GM19467 (cell line): ENCODE measurements around the gene KRTAP1-5.
"Not testable (repeated sequence)": the region's sequence is repeated elsewhere in the genome, so short reads cannot be mapped to it uniquely, and the experiment has no call there.

Source experiments
- ATAC-seq: cut with Tn5 transposase; IDR thresholded peaks from one replicate; pipeline ENCODE4 v1.9.1; 2021; ENCODE audit warnings: mild to moderate bottlenecking, moderate library complexity; ENCODE audit not compliant: unreplicated experiment

KRTAP1-5 gene

DNA sequence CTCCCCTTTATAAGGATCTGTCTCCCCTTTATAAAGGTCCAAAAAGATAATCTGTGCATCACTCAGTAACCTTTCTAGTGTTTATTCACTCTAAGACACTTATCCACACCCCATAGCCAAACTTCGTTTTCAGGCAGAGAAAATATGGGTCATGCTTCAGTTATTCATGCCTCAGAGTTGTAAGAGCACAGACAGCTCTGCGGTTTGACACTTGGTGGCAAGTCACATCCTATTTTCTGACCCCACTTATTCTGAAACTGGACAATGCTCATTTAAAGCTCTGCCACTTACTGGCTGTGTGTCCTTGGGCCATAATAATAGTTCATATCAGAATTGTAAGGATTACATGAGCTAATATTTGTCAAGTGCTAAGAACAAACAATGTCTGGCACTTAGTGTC lies 22.1 kb upstream of the KRTAP1-5 start:
- ATAC-seq, result no peak

DNA sequence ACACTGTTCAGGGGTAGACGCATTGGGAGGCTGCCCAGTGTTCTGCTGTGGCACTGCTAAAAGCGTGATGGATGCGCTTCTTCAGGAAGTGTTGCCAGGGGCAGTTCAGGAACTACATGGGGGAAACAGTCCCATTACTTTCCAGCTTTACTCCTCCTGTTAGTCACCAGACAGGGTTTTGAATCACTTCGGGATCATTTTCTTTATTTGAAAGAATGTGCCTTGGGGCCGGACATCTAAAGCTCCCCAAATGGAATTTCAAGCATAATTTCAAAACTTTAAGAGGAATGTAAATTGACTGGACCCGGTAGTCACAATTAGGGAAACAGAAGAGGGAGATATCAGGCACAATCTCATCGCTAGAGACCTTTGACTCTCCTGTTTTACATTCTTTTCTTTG lies 21.4 kb upstream of the KRTAP1-5 start:
- ATAC-seq, result no peak

DNA sequence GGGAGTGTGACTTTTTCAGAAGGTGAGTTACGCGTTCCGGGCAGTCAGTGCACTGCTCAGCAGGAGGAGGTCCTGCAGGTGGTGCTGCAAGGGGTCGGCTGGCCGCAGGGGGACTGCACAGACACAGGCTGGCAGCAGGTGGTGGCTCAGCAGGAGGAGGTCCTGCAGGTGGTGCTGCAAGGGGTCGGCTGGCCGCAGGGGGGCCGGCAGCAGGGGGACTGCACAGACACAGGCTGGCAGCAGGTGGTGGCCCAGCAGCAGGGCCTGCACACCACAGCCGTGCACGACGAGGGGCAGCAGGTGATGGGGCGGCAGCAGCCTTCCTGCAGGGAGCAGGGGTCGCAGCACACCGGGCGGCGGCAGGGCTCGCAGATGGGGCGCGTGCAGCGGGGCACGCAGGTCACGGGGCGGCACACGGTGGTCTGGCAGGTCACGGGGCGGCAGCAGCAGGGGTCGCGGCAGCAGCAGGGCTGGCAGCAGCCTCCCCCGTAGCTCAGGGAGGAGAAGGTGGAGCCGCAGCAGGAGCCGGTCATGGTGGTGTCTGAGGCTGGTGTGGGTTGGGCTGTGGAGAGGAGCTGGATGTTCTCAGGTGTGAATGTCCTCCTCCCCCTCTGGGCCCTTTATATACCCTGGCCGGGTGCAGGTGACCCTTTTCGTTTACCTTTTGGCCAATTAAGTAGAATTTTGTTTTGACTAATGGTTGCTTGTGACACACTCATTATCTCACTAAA lies 19.9 kb upstream of the KRTAP1-5 start, which contains the start of gene KRTAP2-1:
Gene KRTAP2-1, minus strand, starts transcription at position 582 of the 731 bp plus-strand sequence. Its CDS starts 49 bp downstream, at position 533.
- ATAC-seq, result not testable (repeated sequence)

DNA sequence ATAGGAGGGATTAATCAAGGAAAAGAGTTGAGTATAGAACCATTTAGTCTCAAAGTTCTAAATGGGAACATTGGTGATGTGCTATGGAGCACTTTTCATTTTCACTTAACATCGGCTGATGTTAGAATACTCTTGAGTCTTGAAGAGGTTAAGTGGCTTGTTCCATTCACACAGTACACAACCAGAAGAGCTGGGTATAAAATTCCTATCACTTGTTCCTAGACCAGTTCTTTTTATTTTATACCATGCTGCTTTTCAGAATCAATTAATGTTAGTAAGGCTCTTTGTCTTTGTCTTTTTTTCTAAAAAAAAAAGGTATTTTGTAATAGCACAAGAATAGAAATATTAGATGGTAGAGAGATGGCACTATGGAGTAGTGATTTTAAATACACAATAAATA lies 15.9 kb upstream of the KRTAP1-5 start:
- ATAC-seq, result no peak

DNA sequence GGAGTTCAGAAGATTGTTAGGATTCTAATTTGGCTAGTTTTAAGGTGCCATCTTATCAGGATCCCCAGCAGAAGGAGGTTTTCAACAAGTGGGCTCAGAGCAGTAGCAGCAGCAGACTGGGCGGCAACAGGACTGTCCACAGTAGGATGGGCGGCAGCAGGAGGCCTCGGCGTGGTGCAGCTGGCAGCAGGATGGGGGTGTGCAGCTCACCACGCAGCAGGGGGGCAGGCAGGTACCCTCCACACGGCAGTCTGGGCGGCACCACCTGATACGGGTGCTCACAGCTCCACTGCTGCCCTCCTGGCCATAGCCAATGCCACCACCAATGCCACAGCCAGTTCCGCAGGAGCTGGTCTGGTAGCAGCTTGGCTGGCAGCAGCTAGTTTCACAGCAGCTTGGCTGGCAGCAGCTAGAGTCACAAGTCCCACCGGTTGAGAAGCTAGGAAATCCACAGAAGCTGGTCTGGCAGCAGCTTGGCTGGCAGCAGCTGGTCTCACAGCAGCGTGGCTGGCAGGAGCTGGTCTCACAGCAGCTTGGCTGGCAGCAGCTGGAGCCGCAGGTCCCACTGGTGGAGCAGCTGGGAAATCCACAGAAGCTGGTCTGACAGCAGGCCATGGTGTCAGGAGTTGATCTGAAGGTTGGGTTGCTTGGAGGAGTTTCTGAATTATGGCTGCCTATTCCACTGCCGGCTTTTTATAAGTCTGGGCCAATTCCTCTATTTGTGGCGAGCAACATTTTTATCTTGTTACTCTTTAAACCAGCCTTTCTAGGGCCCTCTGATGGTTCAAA lies 14.0 kb upstream of the KRTAP1-5 start, which contains the start of gene KRTAP1-1:
Gene KRTAP1-1, minus strand, starts transcription at position 668 of the 789 bp plus-strand sequence. Its CDS starts 53 bp downstream, at position 615.
- ATAC-seq, result not testable (repeated sequence)

DNA sequence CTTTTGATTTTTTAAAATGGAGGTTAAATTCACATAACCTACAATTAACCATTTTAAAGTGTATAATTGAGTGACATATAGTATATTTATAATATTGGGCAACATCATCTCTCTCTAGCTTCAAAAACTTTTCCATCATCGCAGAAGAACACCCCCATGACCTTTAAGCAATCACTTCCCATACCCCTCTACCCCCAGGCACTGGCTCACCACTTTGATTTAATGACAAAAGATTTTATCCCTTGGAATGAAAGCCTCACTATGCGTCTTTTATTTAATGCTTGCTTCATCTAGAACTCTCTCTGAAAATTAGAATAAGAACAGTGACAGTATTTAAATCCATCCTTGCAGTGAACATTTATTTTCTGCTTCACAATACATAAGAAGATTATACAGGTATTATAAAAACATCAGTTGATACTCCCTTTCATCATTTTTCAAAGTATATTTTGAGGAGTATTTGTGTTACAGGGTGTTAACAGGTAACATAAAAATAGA lies 10.9 kb upstream of the KRTAP1-5 start:
- no peak for ATAC-seq

DNA sequence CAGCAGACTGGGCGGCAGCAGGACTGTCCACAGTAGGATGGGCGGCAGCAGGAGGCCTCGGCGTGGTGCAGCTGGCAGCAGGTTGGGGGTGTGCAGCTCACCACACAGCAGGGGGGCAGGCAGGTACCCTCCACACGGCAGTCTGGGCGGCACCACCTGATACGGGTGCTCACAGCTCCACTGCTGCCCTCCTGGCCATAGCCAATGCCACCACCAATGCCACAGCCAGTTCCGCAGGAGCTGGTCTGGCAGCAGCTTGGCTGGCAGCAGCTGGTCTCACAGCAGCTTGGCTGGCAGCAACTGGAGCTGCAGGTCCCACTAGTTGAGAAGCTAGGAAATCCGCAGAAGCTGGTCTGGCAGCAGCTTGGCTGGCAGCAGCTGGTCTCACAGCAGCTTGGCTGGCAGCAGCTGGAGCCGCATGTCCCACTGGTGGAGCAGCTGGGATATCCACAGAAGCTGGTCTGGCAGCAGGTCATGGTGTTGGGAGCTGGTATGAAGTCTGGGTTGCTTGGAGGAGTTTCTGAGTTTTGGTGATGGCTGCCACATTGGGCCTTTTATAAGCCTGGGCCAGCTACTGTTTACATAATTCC lies 7.4 kb upstream of the KRTAP1-5 start, which contains the start of gene KRTAP1-3:
Gene KRTAP1-3, minus strand, starts transcription at position 529 of the 590 bp plus-strand sequence. Its CDS starts 53 bp downstream, at position 476.
- ATAC-seq, result not testable (repeated sequence)

DNA sequence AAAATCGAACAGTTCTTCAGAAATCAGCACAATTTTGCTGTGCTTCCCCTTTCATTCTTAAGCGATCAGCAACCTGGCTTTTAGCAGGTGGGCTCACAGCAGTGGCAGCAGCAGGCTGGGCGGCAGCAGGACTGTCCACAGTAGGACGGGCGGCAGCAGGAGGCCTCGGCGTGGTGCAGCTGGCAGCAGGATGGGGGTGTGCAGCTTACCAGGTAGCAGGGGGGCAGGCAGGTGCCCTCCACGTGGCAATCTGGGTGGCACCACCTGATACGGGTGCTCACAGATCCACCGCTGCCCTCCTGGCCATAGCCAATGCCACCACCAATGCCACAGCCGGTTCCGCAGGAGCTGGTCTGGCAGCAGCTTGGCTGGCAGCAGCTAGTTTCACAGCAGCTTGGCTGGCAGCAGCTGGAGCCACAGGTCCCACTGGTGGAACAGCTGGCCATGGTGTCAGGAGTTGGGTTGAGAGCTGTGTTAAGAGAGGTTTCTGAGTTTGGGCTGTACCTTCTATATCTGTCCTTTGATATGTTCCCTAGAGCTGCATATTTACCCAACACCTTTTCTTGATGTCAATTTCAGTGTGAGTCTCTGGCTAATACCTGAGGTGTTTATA lies 2.7 kb upstream of the KRTAP1-5 start, which contains the start of gene KRTAP1-4:
Gene KRTAP1-4, minus strand, starts transcription at position 563 of the 613 bp plus-strand sequence. Its CDS starts 117 bp downstream, at position 446.
- ATAC-seq, result no peak

DNA sequence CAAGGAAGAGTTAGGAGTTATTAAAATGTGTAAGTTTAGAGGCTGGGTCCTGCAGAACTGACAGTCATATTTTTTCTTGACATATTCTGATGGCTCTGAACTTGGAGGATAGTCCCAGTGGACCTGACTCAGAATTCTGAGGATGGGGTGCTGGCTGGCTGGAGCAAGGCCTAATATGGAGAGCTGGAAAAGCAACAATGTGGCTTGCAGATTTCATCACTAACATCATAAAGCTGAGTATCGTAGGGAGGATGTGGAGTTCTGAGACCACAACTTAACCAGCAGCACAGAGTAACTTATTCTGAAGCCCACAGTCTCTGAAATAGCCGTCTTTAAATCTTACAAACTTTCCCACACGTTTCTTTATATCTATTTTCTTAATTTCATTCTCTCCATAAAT lies 2.3 kb downstream of the KRTAP1-5 start:
- ATAC-seq, result no peak

DNA sequence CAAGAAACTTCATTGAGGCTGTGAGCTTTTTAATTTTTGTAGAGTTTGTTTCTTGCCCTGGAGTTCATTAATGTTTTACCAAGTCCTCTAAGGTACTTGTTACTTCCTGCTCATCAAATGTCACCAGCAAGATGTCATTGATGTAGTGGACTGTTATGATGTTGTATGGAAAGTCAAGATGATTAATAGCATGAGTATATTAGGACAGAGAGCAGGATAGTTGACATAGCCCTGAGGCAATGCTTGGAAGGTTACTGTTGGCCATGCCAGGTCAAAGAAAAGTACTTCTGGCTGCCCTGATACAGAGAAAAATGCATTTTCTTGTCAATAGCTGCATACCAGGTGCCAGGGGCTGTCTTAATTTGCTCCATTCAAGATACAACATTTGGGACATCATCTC lies 6.7 kb downstream of the KRTAP1-5 start:
- ATAC-seq, result no peak

DNA sequence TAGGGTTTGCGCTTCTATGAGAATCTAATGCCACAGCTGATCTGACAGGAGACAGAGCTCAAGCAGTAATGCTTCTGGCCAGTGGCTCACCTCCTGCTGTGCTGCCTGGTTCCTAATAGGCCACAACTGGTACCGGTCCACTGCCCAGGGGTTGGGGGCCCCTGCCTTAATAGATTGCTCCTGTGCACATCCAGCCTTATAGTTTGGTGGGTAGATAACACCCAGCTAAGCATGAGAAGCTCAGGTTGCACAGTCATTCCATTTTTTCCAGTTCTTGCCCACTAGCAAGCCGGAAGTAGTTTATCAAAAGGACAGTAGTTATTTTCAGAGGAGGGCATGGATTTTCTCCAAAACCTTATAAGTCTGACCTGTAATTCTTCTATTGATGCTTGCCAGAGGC lies 7.6 kb downstream of the KRTAP1-5 start:
- no peak for ATAC-seq

DNA sequence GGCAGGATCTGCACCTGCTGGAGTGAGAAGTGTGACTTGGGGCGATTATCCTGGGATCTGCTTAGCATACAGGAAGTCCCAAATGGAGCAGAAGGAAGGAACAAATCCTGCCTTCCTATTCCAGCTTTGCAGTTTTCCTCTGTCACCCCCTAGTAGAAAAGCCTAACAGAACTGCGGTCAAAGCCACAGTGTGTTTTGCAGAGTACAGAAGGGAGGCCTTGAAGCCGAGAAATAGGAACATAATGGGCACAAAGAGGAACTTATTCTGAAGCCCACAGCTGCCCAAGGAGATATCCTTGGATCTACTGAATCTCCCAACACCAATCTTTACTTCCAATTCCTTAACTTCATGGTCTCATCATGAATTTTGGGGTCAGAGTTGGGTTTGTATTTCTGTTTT lies 8.5 kb downstream of the KRTAP1-5 start:
- no peak for ATAC-seq

DNA sequence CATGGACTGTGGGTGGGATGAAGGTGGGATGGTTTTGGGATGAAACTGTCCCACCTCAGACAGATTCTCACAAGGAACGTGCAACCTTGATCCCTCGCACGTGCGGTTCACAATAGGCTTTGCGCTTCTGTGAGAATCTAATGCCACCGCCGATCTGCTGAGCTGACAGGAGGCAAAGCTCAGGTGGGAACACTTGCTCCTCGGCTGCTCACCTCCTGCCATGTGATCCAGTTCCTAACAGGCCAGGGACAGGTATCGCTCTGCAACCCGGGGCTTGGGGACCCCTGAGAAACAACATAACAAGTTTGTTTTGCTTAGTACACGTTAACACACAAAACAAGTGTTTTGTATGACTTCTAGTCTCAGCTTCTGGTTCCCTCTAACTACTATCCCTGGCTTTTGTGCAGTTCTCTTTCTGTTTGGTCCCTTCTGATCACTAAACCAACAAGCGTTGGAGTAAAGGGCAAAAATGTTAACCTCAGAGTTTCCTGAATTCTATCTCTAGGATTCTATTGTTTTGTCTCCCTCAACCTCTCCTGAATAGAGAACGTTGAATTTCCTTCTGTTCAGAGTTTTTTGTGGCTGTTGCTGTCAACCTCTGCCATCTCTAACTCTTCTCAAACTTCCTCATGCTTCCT lies 10.3 kb downstream of the KRTAP1-5 start:
- ATAC-seq, result no peak

DNA sequence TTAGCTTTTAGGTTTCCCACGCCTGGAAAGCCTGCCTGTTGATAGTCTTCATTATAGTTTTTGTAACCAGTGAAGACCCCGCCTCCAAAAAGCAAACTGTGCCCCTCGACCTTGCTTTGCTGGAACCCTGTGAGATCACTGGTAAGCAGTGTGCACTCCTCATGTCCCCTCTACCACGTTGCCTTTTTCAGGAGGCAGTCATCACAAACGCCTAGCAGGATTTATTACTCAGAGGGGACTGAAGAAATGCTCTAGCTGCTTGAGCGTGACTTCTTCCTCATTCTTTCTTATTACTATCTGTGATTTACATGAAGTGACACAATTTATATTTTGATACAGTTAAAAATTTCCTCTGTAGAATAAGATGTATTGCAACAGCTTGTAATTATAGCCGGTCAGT lies 11.6 kb downstream of the KRTAP1-5 start:
- no peak for ATAC-seq

DNA sequence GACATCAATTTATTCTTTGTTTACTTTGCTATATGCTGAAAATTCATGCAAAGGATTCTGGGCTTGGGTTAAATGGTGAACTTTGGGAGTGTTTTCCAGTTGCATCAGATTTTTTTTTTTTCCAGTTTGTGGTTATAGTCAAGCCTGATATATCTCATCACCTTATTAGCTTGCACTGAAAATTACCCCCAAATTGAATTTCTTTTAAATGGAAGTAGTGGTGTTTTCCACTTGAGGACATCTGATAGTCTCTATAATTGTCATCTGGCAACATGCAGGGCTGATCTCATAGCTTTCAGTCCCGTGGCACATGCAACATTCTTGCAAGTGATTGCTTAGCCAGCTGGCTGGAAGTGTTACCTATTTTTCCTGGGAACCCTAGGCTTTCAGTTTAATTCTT lies 13.4 kb downstream of the KRTAP1-5 start:
- ATAC-seq, result no peak

DNA sequence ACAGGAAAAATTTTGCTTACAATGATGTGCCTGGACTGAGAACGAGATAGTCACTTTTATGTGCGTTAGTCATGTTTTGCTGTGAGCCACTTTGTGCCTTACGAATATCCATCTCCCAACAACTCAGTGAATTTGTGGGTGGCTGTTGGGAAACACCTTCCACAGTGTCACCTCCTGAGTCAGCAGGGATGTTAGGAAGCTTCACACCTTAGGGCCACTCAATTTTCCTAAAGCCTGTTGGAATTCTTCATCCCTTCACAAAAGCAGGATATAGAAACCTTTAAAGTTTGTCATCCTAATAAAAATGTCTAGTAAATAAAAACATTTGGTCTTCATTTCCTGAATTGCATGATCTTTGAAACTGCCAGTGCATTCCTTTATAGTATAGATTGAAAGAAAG lies 13.8 kb downstream of the KRTAP1-5 start:
- no peak for ATAC-seq

DNA sequence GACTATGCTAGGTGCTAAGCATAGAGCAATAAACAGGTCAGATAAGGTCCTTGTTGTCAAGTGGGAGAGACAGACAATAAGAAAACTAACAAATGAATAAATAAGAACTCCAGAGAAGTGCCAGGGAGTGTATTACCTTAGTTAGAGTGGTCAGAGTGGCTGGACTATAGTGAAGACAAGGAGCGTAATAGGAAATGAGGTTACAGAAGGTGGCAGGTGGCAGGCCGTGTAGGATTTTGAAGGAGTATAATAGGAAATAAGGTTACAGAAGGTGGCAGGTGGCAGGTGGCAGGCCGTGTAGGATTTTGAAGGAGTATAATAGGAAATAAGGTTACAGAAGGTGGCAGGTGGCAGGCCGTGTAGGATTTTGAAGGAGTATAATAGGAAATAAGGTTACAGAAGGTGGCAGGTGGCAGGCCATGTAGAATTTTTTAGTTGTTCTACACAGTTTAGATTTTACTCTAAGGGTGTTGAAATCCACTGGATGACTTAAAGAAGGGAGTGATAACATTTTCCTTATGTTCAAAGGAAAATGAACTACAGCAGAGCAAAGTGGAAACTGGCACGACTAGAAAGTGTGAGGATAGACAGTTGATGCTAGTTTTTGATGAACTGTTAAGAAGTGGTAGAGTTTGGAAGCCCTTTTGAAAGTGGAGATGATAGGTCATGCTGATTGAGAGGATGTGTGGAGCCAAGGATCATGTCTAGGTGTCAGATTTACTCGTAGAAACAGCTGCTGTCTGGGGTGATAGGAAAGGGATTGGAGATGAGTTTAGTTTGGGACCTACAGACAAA lies 14.5 kb downstream of the KRTAP1-5 start:
- no peak for ATAC-seq

DNA sequence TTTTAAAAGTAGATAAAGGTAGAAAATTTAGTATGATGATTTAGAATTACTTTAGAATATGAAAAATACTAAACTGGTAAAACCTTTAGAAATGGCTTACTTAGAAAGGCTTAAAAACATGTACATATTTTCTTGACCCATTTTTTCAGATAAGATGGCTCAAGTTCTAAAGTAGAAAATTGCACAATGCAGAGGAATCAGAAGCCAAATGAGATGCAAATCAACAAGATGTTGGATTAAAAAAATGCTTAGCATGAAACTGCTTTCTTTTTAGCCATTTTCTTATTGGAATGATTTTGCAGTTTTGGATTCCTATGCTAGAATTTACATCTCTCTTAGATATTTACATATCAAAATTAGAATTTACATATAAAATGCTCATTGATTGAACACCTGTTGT lies 16.6 kb downstream of the KRTAP1-5 start:
- no peak for ATAC-seq

DNA sequence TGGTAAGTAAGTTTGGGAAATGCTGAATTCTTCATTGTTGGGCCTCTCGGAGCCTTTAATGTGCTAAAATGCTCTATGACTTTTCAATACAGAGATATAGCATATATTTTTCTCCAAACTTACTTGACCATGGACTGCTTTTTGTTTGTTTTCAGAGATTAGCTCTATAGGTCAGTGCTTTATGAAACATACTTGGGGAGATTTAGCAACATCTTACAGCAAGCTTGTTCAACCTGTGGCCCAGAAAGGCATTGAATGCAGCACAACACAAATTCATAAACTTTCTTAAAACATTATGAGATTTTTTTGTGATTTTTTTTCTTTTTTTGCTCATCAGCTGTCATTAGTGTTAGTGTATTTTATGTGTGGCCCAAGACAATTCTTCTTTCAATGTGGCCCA lies 17.1 kb downstream of the KRTAP1-5 start:
- ATAC-seq, result no peak
